ENCODE data around the gene ITGA4.

Gene ITGA4

DNA sequence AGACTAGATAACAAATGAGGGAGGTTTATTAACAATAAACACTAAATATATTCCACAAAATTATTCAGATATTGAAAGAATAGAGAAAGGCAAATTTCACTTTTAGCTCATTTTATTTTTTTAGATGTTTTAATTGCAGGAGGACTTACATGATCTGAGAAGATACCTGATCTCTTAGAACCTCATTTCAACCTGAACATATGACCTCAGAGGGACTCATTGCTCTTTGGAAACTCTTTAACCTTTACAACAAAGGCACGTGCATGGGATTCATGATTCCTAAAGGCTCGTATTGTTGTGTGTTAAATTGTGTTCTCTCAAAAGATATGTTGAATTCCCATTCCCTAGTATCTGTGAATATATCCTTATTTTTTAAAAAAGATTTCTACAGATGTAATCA lies 35.7 kb upstream of the ITGA4 start:
- in situ Hi-C loops (cut with MboI; ENCODE audit: low sequenced_read_pairs, unreplicated experiment) = no loop called here
- TF ChIP-seq, protein P1, sequence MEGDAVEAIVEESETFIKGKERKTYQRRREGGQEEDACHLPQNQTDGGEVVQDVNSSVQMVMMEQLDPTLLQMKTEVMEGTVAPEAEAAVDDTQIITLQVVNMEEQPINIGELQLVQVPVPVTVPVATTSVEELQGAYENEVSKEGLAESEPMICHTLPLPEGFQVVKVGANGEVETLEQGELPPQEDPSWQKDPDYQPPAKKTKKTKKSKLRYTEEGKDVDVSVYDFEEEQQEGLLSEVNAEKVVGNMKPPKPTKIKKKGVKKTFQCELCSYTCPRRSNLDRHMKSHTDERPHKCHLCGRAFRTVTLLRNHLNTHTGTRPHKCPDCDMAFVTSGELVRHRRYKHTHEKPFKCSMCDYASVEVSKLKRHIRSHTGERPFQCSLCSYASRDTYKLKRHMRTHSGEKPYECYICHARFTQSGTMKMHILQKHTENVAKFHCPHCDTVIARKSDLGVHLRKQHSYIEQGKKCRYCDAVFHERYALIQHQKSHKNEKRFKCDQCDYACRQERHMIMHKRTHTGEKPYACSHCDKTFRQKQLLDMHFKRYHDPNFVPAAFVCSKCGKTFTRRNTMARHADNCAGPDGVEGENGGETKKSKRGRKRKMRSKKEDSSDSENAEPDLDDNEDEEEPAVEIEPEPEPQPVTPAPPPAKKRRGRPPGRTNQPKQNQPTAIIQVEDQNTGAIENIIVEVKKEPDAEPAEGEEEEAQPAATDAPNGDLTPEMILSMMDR (IDR thresholded peaks at IDR 0.05; ENCODE audit: borderline replicate concordance, control extremely low read depth, extremely low read depth, insufficient read depth, missing control alignments) = no peak
- no peak for DNase-seq (ENCODE audit: low spot score)

DNA sequence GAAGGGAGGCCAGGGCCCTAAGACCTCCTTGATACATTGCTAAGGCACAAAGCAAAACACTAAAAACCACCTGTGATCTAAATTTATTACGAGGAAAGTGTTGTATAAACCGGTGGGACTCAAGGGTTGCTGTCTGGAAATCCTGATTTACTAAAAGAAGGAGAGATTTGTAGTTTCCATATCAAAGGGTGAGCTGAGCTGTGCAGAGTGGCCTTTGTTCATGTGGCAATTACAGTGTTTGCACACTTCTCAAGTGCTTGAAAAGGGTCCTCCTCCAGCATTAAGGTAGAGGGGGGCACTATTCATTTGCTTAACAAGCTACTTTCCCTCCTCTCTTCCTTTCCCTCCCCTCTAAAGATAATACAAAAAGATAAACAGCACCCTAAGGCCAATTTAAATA lies 30.5 kb upstream of the ITGA4 start:
- in situ Hi-C loops (cut with MboI; ENCODE audit: low sequenced_read_pairs, unreplicated experiment) = no loop called here

DNA sequence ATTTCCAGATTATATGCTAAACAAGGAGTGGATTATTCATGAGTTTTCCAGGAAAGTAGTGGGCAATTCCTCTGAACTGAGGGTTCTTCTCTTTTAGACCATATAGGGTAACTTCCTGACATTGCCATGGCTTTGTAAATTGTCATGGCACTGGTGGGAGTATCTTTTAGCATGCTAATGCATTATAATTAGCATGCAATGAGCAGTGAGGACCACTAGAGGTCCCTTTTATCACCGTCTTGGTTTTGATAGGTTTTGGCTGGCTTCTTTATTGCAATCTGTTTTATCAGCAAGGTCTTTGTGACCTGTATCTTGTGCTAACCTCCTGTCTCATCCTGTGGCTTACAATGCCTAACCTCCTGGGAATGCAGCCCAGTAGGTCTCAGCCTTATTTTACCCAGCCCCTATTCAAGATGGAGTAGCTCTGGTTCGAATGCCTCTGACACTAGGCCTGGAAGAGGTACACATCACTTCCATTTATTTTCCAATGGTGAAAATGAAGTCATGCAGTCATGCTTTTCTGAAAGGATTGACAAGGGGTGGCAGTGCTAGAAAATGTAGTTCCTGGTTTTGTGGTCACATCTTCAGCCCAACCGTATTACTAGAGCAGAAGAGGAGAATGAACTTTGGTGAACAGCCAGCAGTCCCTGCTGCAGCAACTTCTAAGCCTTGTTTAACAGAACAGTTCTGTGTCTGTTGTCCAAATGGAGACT lies 26.6 kb upstream of the ITGA4 start:
- in situ Hi-C loops (cut with MboI; ENCODE audit: low sequenced_read_pairs, unreplicated experiment) = no loop called here
- DNase-seq (ENCODE audit: low spot score) = no peak
- TF ChIP-seq, protein P1 (IDR thresholded peaks at IDR 0.05; ENCODE audit: borderline replicate concordance, control extremely low read depth, extremely low read depth, insufficient read depth, missing control alignments) = no peak

More for the DNA sequence above, 30.5 kb upstream of the ITGA4 start:
- TF ChIP-seq, protein P1 (IDR thresholded peaks at IDR 0.05; ENCODE audit: borderline replicate concordance, control extremely low read depth, extremely low read depth, insufficient read depth, missing control alignments) = no peak
- DNase-seq (ENCODE audit: low spot score) = no peak

DNA sequence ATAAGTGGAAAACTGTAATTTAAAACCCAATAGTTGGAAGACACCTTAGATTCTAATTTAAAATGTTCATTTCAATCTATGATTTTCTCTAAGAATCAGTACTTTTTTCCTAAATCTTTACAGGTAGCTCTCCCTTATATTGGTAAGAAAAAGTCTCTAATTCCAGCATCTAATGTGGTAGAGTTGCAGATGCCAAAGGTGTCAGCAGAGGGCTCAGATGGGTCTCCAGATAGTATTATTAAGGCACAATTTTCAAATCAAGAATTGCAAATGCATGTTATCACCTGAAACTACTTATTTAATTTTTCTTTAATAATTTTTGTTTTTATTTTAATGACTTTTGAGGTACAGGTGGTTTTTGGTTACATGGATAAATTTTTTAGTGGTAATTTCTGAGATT lies 25.5 kb upstream of the ITGA4 start:
- TF ChIP-seq, protein P1 (IDR thresholded peaks at IDR 0.05; ENCODE audit: borderline replicate concordance, control extremely low read depth, extremely low read depth, insufficient read depth, missing control alignments) = no peak
- in situ Hi-C loops (cut with MboI; ENCODE audit: low sequenced_read_pairs, unreplicated experiment) = no loop called here
- DNase-seq (ENCODE audit: low spot score) = no peak

DNA sequence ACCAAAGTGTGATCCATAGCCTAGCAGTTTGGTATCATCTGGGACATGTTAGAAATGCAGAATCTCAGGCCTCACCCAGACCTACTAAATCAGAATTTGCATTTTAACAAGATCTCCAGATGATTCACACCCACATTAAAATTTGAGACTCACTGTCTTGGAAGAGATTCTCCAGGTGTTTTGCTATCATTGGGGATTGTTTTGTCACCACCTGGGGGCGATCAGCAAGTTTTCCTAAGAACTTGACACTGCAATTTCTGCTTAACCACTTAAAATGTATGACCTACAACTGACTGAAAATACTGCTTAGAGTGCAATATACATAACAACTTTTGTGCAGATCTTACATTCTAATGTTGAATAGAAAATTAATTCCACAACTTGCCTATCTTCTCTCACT lies 18.9 kb upstream of the ITGA4 start:
- TF ChIP-seq, protein P1 (IDR thresholded peaks at IDR 0.05; ENCODE audit: borderline replicate concordance, control extremely low read depth, extremely low read depth, insufficient read depth, missing control alignments) = no peak
- in situ Hi-C loops (cut with MboI; ENCODE audit: low sequenced_read_pairs, unreplicated experiment) = no loop called here
- DNase-seq (ENCODE audit: low spot score) = no peak

DNA sequence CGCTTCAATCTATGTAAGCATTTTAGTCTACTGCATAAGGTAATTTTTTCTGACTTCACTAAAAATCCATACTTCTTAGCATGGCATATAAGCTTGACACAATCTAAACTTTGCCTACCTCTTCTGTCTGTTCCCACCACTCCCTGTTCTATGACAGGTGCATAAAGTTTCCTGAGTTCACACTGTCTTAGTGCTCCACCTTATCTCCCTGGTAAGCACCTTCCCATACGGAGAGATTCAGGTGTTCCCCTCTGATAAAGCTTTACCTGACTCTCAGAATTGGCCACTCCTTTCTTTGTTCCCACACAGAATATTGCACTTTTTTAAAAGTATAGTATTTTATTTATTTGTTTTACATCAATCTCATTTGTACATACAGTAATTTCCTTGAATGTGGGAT lies 16.8 kb upstream of the ITGA4 start:
- TF ChIP-seq, protein P1 (IDR thresholded peaks at IDR 0.05; ENCODE audit: borderline replicate concordance, control extremely low read depth, extremely low read depth, insufficient read depth, missing control alignments) = no peak
- in situ Hi-C loops (cut with MboI; ENCODE audit: low sequenced_read_pairs, unreplicated experiment) = no loop called here
- no peak for DNase-seq (ENCODE audit: low spot score)

All from GM13976 (cell line).